KOPT-K1 (cell line): Measurements from ENCODE around the gene AFF3.
"Not testable (repeated sequence)": the region's sequence is repeated elsewhere in the genome, so short reads cannot be mapped to it uniquely, and the experiment has no call there.

Source experiments
- H3K27ac ChIP-seq: fragments of 200-600 bp; sonication (generic); 2 replicates; pipeline ENCODE4 v1.5.1; 2016; ENCODE audit warnings: antibody characterized with exemption, mild to moderate bottlenecking, low read depth, low read length; ENCODE audit not compliant: poor library complexity, severe bottlenecking
- H3K36me3 ChIP-seq: fragments of 200-600 bp; sonication (generic); 2 replicates; pipeline ENCODE4 v1.5.1; 2017; ENCODE audit warnings: antibody characterized with exemption, mild to moderate bottlenecking, low read length, moderate library complexity; ENCODE audit not compliant: insufficient read depth
- H3K9me3 ChIP-seq: fragments of 200-600 bp; sonication (generic); 2 replicates; pipeline ENCODE4 v1.5.1; 2017; ENCODE audit warnings: antibody characterized with exemption, low read length, mild to moderate bottlenecking; ENCODE audit not compliant: insufficient read depth, poor library complexity, severe bottlenecking

The AFF3 gene

DNA sequence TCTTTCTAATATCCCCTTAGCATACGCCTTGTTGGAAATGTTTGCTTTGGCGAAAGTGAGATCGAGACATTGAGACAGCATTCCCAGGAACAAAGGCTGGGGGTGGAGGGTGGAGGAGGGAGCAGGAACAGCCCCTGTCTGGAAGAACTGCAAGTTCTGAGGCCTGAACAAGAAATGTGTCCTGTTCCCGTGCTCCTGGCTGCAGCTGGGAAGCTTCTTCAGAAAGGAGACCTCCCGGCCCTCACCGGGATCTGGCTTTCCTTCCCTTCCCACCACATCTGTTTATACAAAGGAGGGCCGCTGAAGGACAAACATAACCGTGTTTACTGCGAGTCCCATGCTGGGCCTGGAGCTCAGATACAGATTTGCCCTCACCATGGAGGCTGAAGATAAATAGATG lies 35.9 kb downstream of the AFF3 start:
- Histone ChIP-seq H3K27ac (no peak overlapping the region), H3K36me3 (peaks cover 6% of the 10 kb centered on the region; the same call in 1 of the 2 replicates)

DNA sequence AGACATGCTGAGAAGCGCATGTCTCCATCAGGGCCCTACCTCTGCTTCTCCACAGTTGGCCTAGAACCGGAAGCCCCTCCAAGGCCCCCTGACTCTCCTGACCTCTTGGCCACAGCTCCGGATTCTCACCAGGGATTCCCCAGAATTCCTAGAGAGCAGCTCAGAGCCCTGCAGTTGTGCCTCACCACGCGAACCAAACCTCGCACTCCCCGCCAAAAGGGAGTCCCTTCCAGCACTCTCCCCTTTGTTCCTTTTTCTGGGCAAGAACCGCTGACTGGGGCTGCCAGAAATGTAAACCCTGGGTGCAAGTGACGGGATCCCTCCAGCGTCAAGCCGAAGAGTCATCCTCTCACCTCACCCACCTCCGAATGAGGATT lies 36.7 kb downstream of the AFF3 start:
- Histone ChIP-seq H3K9me3 (no peaks in the 10 kb centered on the region), H3K27ac (no peak overlapping the region), H3K36me3 (peaks cover 6% of the 10 kb centered on the region; the same call in 1 of the 2 replicates)

More for the DNA sequence above, 35.9 kb downstream of the AFF3 start:
- H3K9me3 ChIP-seq: no peaks in the 10 kb centered on the region

DNA sequence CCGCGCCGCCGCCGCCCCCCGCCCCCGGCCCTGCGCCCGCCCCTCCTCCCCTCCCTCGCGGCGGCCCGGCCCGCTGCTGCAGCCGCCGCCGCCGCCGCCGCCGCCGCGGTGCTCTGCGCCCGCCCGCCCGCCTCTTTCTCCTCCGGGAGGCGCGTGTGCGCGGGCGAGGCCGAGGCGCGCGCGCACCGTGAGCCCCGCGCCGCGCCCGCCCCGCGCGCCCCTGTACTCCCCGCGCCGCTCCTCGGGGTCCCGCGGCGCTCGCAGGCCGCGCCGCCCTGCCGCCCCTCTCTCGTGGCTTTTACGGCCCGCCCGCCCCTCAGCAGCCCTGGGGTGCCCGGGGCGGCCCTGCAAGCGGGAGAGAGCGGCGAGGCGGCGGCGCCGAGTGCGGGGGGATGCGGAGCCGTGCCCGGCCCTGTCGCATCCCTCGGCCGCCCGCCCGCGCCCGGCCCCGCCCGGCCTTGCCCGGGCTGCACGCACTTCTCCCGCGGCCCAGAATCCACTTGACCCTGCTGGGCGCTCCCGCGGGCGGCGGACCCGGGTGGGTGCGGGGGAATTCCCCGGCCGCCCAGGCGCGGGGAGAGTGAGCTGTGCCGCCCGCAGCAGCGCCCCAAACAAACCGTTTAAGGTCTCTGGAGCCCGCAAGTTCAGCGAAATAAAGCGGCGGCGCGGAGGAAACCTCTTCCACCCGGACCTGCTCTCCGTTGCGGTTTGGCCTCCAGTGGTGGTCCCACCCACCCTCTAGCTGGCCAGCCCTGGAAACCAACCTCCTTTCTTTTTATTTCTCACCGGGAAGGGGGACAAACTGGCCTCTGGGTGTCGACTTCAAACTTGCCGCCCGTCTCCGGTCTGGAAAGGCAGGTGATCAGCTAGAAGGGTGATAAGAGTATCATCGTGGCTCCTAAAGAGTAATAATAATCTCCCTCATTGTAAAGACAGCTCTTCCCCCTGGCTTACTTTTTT lies 37.4 kb downstream of the AFF3 start:
- Histone ChIP-seq H3K9me3 (no peaks in the 10 kb centered on the region), H3K36me3 (peaks cover 3% of the 10 kb centered on the region; the same call in 1 of the 2 replicates), H3K27ac (peak overlapping the region; percentile 14)

DNA sequence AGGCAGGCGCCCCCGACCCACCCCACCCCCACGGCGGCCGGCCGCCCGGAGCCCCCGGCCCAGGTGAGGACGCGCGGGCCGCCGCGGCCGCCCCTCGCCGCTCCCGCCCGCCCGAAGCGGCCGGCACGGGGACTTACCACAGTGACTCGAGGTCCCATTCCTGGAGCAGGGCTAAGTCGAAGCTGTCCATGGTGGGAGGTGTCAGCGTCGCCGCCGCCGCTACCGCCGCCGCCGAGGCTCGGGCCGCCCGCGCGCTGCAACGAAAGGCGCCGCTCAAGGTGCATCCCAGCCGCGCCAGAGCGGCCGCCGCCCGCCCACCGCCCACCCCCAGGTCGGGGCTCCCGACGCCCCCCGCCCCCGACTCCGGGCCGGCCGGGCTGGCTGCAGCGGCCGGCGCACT lies 38.1 kb downstream of the AFF3 start:
- not testable (repeated sequence) for H3K27ac ChIP-seq, H3K36me3 ChIP-seq, H3K9me3 ChIP-seq

DNA sequence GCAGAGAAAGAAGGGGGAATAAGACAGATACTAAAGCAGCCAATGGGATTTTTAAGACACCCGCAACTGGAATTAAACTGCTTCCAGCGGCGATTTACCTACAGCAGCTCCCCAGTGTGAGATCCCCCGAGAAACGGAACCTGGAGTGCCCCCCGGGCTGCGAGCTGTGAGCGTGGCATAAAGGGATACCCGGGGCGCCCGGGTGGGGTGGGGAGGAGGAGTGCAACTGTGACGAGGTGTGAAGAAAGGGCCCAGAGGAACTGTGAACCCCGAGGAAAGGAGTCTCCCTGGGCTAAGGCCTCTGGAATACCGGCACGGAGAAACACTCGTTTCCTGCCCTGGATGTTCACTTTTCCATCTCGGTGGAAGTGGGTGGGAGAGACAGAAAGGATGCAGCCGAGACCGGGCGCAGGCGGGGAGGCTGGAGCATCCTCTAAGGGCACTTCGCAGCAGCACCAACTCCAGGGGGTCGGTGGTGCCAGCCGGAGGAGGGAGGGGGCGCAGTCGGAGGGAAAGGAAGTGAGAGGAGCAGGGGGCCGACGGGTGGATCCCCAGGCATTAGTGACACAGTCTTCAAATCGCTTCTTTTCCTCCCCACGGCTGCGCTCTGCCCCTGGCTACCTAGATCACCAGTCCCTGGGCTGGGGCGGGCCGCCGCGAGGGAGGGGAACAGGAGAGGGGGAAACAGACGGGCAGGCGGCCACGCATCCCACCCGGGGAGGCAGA lies 38.7 kb downstream of the AFF3 start:
- not testable (repeated sequence) for H3K27ac ChIP-seq

DNA sequence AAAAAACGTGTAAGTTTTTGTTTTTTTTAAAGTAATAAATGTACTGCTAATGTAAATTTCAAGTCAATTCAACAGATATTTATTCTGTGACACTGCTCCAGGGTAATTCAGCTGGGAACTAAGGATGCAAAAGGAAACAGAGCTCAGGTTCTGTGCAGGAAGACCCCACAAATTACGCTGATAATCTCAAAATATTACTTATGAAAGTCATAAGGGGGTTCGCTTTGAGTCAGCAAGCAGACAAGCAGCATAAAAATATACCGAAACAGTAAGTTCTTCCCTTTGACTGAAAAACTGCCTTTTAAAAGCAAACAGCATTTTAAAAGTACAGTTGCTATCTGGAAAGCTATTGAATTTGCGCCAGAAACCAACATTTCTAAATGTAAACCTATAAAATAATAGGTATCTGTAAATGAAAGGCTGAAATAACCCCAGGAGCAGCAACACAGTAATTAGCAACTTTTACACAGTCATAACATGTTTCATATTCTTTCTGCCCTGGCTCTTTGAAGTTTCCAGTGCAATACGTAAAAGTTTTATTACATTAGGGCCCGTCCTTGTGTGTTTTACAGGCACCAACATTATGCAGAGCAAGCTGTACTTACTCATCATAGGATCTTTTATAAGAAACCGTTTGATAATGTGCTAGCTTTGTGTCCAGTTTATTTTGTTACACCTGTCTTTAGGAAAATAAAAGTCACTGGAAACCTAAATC lies 39.8 kb downstream of the AFF3 start:
- not testable (repeated sequence) for H3K9me3 ChIP-seq, H3K36me3 ChIP-seq, H3K27ac ChIP-seq

More for the DNA sequence above, 38.7 kb downstream of the AFF3 start:
- H3K9me3 ChIP-seq, H3K36me3 ChIP-seq: not testable (repeated sequence)

DNA sequence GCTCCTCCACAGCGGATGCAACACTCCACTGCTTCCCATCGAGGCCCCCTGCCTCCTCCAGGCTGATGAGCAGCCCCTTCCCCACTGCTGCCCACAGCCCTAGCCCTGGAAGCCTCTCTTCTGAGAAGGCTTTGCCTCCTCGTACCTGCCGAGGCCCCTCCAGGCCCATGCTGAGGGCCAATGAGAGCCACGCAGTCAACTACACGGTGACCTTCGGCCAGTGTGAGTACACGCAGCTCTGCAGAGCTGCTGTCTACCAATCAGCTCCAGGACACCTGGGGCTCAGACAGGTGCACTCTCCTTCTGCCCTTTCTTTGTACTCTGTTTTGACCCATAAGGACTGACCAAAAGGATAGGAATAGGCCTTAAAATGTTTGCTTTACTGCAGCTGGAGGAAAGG lies 43.5 kb downstream of the AFF3 start:
- H3K27ac ChIP-seq, H3K9me3 ChIP-seq, H3K36me3 ChIP-seq: not testable (repeated sequence)

DNA sequence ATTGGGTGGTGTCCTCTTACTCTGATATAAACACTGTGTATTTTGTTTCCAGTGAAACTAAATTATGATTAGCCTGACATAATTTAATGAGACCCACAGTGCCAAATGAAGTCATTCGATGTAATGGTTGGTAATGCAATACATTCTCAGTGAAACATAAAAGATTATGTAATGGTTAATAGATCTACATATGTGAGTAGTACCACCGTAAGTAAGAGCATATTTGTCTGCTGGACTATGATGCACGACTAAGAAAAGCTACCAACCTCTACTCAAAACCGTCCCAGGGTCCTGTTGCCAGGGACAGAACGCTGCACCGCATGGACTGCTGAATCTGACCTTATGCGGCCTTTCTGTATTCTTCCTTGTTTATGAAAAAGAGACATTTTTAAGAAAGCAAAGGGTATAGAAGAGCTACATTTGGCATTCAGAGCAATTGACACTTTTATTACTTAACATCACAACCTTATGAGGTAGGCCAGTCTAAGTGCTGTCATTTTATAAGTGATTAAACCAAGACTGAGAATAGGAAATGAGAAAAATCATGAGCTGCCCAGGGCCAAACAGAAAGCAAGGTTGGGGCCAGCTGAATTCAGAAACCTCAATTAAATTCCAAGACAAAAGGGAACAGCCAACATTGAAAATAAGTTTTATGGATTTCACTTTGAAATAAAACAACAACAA lies 44.6 kb downstream of the AFF3 start:
- H3K9me3 ChIP-seq, H3K36me3 ChIP-seq, H3K27ac ChIP-seq: not testable (repeated sequence)

DNA sequence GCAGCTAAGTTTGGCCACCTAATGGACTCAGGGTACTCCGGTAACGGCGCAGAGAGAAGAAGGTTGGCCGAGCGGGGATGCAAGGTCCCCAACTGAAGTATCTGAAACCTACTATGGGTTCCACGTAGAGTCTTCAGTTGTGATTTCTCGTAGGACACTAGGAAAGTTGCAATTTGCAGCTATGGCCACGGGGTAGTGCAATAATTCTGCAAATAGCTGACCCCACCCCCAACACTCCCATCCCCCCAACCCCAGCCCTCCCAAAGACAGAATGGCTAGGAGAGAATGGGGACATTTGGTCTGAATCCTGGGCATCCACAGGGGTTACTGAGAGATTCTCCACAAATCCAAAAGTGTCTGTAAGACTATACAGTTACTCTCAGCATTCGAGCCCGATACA lies 46.5 kb downstream of the AFF3 start:
- H3K27ac ChIP-seq, H3K9me3 ChIP-seq, H3K36me3 ChIP-seq: not testable (repeated sequence)

DNA sequence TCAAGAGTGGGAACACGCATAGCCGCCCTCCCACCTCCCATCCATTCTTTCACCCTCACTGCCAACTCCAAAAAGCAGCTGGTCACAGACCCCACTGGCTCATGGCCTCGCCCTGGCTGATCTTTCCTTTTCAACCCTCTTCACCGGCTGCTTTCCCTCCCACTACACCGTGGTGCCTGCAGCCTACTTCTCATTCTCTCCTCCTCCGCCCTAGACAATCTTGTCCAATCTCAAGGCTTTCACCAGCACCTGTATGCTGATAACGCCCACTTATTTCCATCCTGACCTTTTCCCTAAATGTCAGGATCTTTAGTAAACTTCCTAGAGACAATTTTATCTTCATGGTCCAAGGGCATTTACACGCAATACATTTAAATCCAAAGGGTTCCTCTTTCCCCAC lies 50.6 kb downstream of the AFF3 start:
- not testable (repeated sequence) for H3K27ac ChIP-seq, H3K9me3 ChIP-seq, H3K36me3 ChIP-seq

DNA sequence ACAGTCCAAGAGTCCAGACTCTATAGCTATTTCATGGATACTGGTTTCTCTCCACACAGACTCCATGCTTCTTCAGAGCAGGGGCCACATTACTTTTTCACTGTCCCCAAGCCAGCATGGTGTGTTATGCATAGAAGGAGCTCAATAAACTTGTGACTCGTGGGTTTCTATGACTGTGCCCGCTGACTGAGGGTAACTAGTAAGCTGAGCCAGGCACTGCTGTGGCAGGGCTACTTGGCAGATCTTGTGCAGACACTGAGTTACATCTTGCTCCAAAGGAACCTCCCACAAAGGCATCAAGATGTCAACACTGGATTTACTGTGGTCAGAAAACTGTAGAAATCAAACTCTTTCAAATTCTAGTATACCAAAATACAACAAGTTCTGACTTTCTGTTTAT lies 56.6 kb downstream of the AFF3 start:
- H3K27ac ChIP-seq, H3K36me3 ChIP-seq, H3K9me3 ChIP-seq: not testable (repeated sequence)

DNA sequence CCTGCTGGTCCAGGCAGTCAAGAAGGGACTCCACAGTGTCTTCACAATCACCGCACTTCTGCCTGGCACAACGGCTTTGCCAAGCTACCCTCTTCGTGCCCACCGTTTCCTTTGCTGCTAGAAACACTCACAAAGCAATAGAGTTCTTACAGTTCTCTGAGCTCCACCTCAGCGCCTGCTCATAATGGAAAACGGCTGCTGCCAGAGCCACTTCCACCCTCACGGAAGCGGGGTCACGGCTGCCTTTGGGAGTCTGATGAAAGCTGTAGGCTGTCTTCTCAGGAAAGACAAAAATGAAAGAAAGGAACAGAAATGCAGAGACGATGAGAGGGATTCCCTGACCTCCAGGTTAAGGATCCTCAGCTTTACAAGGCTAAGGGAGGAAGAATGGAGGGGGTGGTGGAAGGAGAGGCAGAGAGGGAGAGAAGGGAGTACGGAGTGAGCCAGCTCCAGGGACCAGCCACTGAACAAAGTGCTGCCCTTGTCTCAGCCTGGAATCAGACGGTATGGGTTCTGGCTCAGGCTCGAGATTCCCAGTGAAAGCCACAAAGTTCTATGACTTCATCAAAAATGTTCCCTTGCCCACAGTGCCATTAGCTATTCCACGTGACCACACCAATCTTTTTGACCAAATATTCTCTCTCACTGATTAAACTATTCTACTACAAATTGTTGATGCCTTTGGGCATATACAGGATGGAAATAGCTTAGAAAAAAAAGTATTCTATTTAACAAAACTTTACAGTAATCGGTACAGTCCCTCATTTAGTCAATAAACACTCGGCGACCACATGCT lies 58.8 kb downstream of the AFF3 start:
- H3K36me3 ChIP-seq, H3K9me3 ChIP-seq, H3K27ac ChIP-seq: not testable (repeated sequence)

DNA sequence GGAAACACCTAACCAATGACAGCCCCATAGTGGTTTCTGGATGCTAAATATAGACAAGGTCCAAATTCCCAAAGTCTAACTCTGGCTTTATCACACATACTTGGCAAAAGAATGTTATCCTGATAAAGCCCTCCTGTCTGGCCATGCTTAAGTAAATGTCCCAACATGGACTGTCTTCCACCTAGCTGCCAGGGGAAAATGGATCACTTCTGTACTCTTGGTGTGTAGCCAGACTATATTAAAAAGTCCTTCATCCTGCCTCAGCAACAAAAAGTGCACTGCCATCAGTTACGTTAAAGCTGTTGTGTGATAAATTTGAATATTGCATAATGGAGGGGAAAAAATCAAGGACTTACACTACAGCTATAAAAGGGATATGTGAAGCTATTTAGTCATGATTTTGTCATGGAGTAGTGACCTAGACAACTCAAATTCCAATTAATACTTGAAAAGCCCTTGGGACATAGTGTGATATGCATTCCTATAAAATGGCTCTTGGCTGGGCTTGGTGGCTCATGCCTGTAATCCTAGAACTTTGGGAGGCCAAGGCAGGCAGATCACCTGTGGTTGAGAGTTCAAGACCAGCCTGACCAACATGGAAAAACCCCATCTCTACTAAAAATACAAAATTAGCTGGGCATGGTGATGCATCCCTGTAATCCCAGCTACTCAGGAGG lies 60.0 kb downstream of the AFF3 start:
- H3K27ac ChIP-seq, H3K9me3 ChIP-seq, H3K36me3 ChIP-seq: not testable (repeated sequence)

DNA sequence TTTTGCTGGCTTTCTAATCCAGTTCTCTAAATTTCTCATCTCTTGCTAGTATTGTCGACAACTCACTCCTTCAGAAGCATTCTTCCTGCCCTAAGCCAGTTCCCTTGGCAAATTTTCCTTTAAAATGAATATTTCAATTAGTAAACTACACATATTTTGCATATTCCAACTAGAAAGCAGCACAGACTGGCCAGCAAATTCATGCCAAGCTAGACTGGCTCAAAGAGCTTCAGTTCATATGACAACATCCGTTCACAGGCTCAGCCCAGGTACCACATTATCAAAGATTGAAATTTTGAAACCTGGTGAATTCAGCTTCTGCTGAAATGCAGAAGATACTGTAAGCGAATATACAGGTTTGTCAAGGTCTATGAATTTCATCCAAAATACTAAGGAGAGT lies 64.5 kb downstream of the AFF3 start:
- H3K36me3 ChIP-seq: no peaks in the 10 kb centered on the region; the same call in 1 of the 2 replicates
- H3K9me3 ChIP-seq: no peaks in the 10 kb centered on the region
- H3K27ac ChIP-seq: no peak overlapping the region
